Activated CD4-positive, CD25-positive, alpha-beta regulatory T cell treated with anti-CD3 and anti-CD28 coated beads, Interleukin-2, amount 50 U/mL, for 16 hours (primary cell): Measurements from ENCODE around the gene XPC.
"Not testable (repeated sequence)": the region's sequence is repeated elsewhere in the genome, so short reads cannot be mapped to it uniquely, and the experiment has no call there.

ENCODE experiments used
- DNase-seq: peaks from one replicate; pipeline ENCODE4 v3.0.0-alpha.2; 2020; ENCODE audit warnings: low read depth, low spot score

Gene XPC

DNA sequence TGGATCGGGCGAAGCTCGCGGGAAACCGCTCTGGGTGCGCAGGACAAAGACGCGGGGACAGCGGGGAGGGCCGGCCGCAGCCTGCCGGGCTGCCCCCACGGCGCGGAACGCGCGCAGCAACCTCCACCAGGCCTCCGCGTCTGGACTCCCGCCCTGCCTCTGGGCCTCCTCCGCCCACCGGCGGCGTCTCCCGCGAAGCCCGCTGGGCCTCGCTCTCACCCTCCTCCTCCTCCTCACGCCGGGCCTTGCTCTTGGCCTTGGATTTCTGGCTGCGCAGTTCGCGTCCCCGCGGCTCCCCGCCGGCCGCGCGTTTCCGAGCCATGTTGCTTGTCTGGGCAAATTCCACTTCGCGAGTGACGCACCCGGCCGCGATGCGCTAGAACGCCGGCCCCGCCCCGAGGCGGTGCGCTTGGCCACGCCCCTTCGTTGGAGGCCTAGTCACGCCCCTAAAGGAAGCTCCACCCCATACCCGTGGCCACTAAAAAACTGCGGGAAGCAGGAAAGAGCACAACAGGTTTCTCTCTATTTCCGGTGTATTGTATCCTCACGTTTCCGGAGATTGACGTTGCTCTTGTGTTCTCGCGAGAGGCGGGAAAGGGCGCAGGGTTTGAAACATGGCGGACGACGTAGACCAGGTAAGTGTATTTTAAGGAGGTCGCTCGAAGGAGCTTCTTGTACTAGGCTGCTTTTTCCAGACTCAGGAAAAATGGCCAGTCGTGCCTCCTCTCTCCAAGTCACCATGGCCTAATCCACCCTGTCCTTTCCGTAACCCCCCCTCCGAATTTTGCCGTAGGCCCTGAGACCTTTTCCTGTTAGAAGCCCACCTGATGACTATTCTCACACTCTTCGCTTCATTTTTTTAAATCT lies at the start of gene XPC, which contains the start of gene LSM3:
XPC (minus strand) TSS at position 355 of the 867 bp plus-strand sequence; CDS start at position 322, 33 bp downstream.
LSM3 (plus strand) TSS at position 571 of the 867 bp plus-strand sequence; CDS start at position 615, 44 bp downstream.
- DNase-seq = peak; percentile 96

DNA sequence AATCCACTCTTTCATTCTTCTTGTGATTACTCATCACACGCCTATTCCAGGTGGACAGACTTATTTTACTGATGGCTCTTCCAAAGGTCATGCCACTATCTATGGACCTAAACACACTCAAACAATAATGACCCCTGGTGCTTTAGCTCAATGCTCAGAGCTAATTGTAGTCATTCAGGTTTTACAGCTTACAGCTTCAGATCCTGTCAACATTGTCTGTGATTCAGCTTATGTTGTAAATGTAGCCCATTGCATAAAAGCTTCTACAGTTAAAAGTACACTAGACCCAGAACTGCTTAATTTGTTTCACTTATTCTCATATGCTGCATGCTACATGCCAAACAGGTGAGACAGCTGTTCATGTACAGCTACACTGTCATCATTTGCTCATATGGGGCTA lies 49.5 kb upstream of the XPC start:
- DNase-seq = no peak

DNA sequence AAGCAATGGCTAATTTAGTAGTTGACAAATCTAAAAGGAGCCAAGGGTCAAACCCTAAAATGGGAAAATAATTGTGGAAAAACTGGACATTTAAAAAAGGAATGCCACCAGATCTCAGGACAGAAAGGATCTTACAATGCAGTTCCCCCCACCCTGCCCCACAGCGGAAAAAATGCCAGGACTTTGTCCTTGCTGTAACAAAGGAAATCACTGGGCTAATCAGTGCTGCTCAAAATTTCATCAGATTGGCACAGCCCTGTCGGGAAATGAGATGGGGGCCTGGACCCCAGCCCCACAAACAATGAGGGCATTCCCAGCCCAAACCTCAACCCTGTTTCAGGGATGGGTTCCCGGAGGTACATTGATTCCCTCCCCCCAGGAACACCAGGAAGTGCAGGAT lies 48.0 kb upstream of the XPC start:
- not testable (repeated sequence) for DNase-seq

DNA sequence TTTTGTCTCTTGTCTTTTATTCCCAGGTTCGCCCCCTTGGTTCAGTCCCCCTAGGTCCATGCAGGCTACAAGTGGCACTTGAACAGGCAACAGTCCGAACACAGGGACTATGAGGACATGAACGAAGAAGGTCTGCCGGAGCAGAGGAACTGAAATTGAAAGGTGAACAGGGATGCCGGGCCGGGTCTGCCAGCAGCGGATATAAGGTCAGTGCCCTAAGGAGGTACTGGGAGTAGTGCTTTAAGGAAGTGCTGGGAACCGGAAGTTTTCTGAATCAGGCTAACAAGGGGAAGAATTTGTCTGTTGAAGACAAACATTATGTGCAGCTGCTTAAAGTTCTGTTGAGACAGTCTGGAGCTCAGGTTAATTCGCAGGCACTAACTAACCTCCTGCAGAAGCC lies 47.0 kb upstream of the XPC start:
- no peak for DNase-seq

DNA sequence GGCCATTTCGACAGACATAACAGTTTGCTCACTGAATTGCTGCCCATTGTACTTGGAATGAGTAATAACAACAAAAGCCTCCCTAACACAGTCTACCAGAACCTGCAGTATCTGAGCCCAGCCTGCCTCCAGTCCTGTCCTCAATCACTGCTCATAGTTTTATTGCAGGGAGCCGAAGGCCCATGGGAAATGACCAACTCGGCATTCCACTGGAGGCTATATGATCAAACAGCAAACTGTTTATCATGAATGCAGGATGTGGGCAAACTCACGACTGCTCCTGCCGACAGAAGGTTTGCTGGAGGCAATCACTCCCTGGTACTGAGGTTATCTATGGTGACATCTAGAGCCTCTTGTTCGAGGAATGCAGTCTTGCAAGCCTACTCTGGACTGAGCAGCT lies 46.5 kb upstream of the XPC start:
- DNase-seq = no peak

DNA sequence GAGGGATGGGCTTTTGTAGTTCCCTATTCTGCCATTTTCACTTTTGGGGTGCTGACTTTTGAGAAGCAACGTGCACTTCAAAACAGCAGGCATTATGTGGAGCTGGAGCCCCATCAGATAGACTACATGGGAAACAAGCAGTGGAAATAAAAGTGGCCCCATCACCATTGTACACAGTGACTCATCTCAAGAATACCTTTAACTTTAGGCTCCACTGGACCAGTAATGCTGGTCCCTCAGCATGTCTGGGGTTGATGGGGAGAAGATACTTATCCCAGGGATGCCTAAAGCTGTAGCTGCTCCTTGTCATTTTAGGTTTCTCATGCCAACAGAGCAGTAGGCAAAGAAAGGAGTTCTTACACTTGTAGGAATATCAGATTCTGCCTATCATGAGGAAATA lies 45.2 kb upstream of the XPC start:
- DNase-seq = no peak

DNA sequence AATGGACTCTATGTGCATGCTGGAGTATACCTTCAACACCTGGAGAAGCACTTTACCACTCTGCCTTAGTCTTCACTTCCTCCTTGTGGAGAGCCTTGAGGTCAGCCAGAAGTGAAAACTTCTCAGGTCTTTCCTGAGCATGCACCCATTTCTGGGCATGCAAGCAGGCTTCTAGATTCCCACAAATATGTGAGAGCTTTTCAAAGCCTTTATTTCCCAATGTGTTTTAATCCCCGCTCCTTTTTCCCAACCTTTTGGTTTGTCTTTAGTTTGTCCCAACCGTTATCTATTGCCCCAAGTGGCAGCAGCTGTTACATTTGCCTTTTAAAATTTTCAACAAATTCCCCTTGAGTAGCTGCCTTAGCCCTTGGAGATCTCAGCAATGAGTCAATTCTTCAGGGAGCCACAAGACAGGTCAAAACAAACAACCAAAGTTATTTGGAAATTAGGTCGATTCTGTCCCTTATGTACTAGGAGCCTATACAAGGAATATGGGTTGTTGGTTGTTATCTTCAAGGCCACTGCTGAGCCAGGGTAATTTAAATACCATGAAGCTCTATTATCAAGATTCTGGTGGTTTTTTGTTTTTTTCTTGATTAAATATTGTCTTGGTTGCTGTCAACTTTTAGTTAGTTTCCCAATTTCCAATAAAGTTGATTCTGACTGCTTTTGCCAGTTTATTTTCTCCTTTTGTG lies 44.6 kb upstream of the XPC start:
- DNase-seq = no peak

DNA sequence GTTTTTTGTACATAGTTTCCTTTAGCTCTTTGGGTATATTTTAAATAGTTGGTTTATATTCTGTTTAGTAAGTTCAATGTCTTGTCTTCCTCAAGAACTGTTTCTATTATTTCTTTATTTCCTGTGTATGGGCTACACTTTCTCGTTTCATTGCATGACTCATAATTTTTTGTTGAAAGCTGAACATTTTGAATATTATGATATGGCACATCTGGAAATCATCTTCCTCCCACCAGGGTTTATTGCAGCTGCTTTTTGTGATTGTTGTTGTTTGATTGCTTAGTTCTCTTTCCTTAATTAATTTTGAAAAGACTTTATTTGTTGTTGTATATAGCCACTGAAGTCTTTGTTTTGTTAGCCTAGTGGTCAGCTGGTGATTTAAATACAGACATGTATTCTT lies 44.1 kb upstream of the XPC start:
- no peak for DNase-seq

DNA sequence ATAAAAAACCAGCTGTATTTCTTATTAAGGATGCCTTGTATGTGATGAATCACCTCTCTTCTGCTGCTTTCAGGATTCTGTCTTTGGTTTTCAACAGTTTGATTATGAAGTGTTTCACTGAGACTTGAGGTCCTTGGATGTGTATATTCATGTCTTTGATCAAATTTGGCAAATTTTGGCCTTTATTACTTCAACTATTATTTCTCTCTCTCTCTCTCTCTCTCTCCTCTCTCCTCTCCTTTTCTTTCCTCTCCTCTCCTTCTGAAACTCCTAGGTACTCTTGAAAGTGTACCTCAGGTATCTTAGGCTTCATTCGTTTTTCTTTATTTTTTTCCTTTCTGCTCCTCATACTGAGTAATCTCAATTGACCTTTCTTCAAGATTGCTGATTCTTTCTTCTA lies 43.5 kb upstream of the XPC start:
- no peak for DNase-seq

DNA sequence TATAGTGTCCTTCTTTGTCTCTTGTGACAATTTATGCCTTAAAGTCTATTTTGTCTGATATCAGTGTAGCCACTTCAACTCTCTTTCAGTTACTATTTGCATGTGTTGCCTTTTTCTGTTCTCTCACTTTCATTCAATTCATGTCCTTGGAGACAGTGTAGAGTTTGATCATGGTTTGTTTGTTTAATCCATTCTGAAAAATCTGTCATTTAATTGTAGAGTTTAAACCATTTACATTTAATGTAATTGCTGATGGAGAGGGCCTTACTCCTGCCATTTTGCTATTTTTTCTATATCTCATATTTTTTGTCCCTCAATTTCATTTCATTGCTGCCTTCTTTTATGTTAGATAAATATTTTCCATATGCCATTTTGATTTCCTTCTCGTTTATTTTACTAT lies 42.5 kb upstream of the XPC start:
- no peak for DNase-seq

DNA sequence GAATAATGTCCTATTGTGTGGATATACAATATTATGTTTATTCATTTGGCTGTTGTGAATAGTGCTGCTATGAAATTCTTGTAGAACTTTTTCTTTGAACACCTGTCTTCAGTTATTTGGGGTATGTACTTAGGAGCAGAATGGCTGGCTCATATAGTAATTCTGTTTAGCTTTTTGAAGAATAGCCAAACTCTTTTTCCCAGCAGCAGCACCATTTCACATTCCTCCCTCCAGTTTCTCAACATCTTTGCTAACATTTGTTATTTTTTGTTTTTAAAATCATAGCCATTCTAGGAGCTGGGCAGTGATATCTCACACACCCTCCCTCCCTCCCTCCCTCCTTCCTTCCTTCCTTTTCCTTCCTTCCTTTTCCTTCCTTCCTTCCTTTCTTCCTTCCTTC lies 40.0 kb upstream of the XPC start:
- no peak for DNase-seq

DNA sequence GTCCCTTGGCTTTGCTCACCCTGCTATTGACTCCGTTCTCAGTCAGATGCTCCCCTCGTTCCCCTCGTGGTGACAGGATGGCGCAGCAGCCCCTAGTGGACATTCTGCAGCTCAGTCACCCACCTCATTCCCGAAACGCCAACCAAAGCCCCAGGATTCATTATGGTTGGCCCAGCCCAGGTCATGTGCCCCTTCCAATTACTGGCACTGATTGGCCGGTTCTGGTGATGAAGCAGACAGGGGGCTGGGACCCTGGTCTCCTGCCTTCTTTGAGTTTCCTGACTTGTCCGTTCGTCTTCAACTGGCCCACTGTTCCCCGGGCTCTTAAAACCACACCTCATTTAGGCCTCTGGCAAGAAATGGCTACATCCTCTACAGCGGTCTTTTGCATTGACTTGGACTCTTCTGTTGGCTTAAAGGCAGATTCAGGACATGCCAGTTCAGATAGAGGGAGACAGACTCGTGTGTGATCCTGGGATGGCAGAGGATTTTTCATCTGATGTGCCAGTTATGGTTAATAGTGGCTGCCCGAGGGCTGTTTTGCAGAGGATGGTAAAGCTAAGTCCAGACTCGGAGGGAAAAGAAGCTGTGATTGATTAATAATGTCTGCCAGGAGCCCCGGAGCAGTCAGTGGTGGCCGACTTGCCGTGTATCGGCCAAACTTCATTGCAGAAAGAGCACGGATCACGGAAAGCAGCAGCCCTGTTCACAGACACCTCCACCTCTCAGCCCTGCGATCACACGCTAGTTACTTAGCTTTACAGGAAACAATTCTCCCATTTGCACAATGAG lies 38.1 kb upstream of the XPC start:
- DNase-seq = no peak

DNA sequence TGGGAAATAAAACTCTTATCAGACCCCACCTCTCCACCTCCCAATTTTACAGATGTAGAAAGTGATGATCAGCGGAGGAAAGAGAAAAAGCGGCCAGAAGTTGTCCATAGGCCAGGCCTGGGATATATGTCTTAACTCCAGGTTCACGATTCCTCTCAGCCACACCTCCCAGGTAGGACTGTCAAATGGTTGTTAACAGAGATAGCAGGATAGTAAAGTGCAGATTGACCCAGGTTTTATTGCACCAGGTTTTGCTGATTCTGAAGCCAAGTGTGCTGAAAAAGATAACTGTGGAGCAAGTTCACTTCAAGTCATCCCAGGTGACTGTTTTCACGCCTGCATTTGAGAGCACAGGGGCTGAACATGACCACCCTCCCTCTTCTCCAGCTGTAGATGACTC lies 36.4 kb upstream of the XPC start:
- DNase-seq = no peak

DNA sequence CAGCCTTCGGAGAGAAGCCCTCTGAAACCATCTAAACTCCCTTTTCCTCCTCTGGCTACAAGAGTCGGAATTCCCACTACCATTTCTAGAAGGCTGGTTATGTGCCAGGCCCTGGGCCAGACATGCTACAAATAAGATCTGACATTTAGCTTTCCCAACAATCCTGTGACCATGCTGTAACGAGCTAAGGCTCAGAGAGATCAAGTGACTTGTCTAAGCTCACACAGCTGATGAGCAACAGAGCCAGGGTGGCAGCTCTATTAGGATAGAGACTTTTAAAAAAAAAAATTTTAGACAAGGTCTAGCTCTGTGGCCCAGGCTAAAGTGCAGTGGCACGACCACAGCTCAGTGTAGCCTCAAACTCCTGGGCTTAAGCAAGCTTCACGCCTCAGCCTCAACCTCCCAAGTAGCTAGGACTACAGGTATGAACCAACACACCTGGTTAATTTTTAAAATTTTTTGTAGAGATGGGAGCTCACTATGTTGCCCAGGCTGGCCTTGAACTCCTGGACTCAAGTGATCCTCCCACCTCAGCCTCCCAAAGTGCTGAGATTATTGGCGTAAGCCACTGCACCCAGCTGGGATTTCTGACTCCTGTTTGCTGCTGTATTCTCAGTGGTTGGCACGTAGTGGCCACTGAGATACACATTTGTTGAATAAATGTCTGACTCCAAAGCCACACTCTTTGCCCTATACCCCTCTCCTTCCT lies 34.8 kb upstream of the XPC start:
- DNase-seq = no peak

DNA sequence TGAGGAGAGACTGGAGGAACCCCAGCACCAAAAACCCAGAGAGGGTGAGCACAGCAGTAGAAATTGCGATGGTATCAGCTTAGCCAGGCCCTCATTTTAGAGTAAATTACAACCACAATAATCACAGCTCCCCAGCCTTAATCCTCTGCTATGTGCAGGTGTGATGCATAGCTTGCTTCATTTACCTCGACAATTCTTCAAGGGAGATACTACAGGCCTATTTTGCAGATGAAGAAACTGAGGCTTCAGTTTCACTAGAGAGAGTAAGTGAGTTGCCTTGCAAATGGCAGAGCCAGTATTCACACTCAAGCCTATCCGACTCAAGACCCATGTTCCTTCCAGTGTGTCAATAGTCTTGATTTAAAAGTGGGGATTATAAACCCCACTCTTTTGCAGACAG lies 33.6 kb upstream of the XPC start:
- no peak for DNase-seq

DNA sequence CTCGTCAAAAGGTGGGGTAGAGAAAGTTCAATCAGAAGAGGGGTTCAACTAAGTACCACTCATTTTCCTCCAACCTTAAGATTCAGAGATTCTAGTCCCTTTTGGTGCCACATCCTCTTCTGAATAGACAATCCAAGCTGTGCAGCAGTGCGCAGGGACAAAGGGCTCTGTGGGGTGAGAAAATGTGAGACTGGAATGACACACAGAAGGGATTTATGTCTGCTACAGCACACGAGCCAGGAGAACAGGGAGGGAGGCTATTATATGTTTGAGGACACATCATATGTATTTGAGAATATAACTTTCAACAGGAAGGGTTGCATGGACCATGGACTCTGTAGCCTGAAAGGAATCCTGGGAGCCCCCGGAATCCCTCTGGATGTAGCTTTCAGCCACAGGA lies 33.2 kb upstream of the XPC start:
- no peak for DNase-seq

DNA sequence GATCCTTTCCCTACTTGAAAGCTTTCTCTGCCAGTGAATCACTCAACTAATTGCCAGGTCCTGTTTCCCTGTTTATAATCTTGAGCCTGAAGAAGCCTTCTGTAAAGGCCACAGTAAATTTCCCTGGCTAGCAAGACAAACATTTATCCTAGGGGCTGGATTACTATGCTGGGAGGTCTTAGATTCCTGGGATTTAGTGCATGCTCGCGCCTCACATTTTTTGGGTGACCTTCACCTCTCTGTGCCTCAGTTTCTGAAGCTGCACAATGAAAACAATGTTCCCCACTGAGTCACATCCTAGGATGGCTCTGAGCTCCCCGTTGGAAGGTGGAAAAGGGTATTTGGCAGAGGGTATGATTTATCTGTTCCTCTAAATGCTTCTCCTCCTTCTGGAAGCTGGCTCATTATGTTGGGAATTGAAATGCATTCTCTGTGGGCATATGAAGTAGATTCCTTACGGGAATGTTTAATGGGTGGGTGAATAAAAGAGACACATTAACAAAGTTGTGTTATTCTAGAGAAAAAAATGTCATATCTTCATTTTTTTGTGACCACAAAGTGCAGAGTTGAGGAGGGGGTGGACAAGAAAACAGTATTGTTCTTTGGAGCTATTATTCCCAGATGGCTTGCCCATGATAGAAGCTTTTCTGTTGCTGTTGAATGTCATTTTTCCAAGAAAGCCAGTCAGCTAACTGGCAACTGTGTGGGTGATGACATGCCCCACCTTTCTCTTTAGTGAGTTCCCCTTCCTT lies 32.6 kb upstream of the XPC start:
- no peak for DNase-seq

DNA sequence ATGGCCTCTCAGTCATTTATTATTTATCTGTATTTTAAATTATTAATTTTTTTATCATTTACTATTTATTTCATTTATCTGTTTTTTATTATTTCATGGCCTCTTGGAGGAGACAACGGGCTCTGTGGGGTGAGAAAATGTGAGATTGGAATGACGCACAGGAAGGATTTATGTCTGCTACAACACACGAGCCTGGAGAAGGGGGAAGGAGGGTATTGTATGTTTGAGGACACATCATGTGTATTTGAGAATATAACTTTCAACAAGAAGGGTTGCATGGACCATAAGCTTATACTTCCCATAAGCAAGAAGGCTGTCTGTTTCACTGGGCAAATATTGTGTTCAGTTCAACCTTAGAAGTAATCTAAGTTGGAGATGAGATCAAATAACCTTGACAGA lies 31.9 kb upstream of the XPC start:
- no peak for DNase-seq

DNA sequence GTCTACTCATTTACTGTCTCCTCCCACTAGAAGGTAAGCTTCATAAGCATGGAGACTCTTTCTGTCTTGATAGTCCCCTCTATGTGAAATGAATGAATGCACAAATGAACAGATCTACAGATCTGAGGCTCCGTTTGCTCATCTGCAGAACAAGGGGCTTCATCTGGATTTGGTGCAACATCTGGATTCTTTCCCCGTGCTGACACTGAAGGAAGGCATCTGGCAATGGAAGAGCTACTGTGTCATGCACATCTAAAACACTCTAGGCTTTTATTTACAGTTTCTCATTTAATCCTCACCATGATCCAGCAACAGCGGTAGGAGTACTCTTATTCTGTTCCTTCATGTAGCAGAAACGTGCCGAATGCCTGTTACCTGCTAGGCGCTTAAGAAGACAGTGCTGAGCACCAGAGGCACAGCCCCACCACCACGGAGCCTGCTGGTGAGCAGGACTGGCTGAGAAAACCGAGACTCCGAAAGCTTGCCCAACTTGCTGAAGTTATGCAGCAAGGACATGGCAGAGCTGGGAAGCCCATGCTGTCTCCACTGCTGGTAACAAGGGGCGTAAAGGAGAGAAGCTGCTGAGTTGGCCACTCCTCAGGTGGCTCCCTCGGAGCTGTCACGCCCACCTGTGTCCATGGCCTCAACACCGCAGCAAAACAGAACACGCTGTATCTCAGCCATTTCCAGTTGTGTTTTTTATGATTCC lies 31.3 kb upstream of the XPC start:
- no peak for DNase-seq

DNA sequence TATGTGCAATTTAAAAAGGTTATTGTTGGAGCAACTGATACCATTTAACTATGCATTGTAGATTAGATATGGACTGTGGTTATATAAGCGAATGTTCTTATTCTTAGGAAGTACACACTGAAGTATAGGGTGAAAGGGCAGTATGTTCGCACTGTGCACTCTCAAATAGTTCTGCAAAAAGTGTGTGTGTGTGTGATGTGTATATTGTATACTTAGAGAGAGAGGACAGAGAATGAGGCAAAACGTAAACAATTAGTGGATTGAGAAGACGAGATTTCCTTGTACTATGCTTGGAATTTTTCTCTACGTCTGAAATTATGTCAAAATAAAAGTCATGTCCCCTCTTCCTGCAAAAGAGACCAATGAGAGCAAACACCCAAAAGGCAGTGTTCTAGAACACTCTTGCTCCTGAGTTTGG lies 30.6 kb upstream of the XPC start:
- no peak for DNase-seq
